AG08396 (cell line): ENCODE results near the gene STX7.
"Not testable (repeated sequence)": the region's sequence is repeated elsewhere in the genome, so short reads cannot be mapped to it uniquely, and the experiment has no call there.

ENCODE experiments used
- DNase-seq: peaks from one replicate; pipeline ENCODE4 v3.0.0; 2012; ENCODE audit warnings: low spot score, mixed read lengths

The STX7 gene, protein sequence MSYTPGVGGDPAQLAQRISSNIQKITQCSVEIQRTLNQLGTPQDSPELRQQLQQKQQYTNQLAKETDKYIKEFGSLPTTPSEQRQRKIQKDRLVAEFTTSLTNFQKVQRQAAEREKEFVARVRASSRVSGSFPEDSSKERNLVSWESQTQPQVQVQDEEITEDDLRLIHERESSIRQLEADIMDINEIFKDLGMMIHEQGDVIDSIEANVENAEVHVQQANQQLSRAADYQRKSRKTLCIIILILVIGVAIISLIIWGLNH

DNA sequence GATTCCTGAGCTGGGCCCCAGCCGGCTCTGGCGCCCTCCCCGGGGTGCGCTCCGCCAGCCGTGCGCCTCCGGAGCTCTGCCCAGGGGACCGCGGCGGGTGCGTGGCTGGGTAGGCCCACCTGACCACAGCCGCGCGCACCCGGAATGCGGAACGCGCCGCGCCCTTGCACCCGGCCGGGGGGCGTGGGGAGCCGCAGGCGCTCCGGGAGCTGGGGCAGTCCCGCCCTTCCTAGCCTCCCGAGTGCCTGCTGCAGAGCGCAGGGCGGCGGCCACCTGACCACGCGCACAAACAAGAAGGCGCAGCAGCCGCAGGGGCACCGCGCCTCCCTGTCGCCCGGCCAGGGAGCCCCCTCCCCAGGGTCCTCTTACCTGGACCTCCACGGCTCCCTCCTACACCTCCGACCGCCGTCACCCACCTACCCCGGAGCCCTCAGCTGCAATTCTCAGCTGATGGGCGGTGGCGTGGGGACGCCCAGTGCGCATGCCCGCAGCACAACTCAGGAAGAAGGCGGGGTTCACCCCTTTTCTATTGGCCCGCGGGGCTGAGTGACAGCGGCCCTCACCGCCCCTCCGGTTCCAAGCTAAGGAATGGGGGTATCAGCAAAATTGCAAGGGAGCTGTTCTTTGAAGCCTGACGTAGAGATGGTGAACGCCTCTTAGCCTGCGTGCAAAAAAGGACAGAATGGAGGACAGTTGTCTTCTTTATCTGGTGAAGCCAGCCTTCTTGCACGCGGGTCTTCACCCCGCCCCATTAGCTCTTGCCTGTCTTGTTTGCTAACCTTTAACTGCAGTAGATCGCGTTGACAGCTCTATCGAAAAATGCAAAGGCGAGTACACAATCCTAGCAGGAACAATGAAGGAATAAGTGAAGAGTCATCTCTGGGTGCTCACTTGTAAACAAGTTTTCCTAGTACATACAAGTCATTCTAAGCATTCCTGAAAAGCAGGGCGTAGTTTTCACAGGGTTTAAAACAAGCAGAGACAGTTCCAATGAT lies at the start of gene STX7:
Gene STX7, minus strand, starts transcription at position 479 of the 995 bp plus-strand sequence. CDS start 9,586 bp downstream, outside the sequence.
- peak; percentile 97 for DNase-seq

DNA sequence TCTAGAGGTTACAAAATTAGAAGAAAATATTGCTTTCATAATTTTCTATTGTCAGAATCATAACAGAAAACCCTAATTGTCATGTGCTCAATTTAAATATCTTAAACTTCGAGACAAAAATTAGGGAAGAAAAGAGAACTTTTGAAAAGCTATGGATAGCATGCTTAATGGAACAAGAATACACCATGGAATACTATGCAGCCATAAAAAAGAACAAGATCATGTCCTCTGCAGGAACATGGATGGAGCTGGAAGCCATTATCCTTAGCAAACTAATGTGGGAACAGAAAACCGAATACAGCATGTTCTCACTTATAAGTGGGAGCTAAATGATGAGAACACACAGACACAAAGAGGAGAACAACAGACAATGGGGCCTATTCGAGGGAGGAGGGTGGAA lies 47.2 kb upstream of the STX7 start:
- DNase-seq: not testable (repeated sequence)

DNA sequence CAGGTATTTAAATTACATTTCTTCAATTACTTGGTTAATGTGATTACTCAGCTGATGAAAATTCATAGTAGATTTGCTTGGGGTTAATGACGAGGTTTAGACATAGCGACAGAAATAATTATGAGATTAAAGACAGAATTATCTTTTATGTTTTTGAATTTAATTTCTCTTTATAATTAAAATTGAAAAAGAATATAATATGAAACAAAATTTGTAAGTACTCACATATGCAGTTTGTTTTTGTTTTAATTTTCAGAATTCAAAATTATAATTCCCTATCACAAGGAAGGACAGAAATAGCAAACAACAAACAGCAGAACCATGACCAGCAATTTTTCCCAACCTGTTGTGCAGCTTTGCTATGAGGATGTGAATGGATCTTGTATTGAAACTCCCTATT lies 39.5 kb upstream of the STX7 start, which contains the start of gene TAAR8:
Gene TAAR8, plus strand, starts transcription at position 301 of the 400 bp plus-strand sequence. Its CDS starts 21 bp downstream, at position 322.
- DNase-seq: no peak

DNA sequence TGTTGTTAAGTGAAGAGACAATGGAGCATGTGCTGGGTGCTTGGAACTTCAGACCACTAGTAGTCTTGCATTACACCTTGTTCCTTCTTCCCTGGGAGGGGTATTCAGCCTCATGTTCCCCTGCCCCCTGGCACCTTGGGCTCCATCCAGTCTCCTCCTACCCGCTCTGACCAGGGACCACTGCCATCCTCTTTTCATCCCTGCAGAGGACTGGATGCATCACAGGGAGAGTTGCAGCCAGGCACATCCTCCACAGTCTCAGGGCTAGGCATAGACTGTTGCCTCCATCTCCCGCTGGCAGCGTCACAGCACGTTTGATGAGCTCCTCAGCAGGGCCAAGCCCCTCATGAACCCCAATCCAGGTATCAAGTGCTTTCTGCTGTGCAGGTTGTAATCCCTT lies 38.3 kb upstream of the STX7 start:
- DNase-seq: no peak

DNA sequence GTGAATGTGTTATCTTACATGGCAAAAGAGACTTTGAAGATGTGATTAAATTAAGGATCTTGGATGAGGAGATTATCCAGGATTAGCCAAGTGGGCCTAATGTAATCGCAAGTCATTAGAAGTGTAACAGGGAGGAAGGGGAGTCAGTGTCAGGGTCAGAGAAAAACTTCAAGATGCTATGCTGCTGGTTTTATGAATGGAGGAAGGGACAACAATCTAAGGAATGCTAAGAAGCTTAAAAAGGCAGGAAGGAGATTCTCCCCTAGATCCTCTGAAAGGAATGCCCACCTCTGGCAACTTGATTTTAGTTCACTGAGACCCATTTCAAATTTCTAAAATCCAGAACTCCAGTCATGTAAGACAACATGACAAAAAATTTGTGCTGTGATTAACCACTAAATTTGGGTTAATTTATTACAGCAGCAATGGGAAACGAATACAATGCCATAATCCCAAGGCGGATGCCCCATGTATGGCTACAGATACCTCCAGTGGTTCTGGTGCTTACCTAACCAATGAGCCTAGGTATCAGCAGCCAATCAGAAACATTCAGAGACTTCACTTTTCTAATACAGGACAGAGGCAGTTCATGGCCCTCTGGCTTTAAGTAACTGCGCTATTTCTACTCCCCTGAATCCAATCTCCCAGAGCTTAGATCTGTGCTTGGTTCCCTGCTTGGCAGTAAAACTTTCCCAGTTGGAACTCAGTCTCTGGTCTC lies 36.0 kb upstream of the STX7 start:
- DNase-seq: no peak

DNA sequence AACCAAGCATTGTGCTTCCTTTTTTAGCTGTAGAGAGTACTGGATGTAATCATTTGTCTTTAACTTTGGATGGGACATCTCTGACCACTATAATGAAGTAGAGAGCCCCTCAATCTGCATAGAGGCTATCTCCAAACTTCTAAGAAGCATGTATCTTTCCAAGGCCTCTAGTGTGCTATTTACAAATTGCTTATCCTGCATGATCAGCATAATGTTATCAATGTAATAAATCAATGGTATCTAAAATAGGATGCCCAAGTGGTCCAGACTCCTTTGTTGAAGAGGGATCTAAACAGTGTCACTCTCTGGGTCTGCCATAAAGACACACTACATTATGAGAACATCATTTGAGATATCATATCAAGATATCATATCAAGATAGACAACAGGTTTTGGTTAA lies 31.9 kb upstream of the STX7 start:
- DNase-seq: no peak

DNA sequence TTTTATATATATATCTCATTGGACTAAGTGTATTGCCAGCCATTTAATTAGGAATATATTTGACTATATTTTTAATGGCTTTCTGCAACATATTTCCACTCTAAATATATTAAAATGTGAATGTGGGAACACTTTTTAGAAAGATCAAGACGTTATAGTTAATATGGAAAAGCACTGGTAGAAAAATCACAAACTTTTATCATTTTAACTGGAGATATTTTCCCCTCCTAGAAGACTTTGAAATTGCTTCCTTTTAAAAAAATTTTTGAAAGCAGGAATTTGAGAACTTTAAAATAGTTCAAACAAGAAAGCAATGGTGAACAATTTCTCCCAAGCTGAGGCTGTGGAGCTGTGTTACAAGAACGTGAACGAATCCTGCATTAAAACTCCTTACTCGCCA lies 25.1 kb upstream of the STX7 start, which contains the start of gene TAAR9:
Gene TAAR9, plus strand, starts transcription at position 301 of the 400 bp plus-strand sequence. Its CDS starts 13 bp downstream, at position 314.
- no peak for DNase-seq

DNA sequence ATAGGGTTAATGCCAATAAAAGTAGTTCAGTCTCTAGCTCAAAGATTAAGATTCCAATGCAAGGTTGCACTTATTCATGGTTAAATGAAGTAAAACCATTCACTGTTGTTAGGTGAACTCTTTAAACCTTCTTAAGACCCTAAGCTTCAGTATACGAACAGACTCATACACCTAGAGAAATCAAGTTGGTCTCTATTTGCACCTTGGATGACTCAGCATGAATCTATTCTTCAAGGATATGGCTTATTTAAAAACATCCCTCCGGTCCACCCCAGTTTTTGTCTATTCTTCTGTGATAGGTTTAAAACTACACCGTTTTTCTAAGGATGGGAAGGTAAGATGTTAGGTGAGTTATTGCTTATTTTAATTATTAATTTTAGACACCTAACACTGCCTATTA lies 24.2 kb upstream of the STX7 start:
- no peak for DNase-seq

DNA sequence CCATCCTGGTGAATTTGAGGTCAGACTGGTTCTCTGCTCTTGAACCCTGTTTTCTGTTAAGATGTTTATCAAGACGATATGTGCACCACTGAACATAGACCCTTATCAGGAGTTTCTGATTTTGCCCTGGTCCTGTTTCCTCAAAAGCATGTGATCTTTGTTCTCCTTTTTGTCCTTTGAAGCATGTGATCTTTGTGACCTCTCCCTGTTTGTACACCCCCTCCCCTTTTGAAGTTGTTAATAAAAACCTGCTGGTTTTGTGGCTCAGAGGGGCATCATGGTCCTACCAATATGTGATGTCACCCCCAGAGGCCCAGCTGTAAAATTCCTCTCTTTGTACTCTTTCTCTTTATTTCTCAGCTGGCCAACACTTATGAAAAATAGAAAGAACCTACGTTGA lies 21.6 kb upstream of the STX7 start:
- DNase-seq: not testable (repeated sequence)

DNA sequence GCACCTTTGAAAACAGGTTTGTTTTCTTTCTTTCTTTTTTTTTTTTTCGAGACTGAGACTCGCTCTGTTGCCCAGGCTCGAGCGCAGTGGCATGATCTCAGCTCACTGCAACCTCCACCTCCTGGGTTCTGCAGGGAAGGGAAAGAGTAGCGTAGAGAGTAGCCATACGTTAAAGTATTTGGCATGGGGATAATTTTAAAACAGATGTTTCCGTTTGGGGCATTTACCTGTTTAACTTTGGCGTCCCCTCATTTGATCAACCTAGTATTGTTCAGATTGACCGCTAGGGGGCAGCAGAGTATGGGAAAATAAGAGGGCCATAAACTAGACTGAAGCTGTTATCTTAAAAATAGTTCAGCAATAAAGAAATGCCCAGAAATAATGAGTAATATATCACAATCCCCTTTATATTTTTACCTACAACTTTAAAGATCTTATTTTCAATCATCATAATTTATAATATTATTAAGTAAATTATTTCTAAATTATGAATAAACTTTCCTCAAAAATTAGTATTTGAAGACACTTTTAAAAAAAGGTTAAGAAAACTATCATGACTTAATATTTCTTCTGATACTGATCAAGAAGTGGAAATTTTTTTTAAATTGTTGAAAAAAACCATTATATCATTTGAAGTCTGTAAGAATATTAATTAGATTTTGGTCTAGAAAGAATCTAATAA lies 17.5 kb upstream of the STX7 start:
- DNase-seq: peak; percentile 15

DNA sequence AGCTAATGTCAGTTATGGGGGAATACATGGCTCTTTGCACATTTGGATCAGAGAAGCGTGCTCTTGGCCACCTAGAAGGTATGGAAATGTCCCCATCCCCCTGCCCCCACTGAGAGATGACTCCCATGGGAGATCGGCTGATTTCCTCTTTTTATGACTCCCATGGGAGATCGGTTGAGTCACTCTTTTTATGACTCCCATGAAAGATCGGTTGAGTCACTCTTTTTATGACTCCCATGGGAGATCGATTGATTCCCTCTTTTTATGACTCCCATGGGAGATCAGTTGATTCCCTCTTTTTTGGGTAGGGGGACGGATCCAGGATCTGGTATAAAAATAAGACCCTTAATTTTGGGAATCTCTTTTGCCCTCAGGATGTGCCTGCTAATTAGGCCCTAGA lies 14.9 kb upstream of the STX7 start:
- no peak for DNase-seq

DNA sequence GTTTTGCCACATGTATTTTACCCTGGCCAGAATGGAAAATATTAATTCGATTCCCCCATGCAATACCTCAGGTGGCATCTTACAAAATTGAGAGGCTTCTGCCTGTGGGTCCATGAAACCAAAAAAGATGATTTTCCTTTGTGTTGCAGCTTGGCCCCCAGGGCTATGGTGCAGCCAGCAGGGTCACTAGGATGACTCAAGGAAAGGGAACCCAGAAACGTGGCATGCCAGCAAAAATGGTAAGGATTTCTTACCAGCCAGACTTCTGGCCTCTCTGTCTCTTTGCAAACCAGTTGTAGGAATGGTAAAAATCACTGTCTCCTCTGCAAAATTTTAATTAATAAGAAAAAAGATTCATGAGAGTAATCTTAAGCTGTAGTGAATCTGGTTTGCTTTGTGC lies 13.5 kb upstream of the STX7 start:
- DNase-seq: no peak

DNA sequence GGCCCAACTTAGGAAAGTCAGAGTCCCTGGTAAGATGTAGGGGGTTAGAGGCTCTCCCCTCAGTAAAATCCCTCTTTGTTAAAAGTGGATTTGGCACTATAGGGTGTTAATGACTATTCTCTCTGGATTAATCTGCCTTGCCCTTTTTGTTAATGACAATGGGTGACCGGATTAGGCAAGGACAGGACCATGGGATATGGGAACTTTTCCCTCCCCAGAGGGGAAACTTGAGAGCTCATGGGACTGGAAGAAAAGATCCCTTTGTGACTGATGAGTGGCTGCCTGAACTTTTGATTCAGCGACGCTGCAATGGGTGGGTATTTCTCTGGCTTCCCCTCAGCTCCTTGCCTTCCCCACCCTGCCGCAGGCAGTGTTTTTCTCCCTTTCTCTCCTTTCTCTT lies 12.9 kb upstream of the STX7 start:
- no peak for DNase-seq

DNA sequence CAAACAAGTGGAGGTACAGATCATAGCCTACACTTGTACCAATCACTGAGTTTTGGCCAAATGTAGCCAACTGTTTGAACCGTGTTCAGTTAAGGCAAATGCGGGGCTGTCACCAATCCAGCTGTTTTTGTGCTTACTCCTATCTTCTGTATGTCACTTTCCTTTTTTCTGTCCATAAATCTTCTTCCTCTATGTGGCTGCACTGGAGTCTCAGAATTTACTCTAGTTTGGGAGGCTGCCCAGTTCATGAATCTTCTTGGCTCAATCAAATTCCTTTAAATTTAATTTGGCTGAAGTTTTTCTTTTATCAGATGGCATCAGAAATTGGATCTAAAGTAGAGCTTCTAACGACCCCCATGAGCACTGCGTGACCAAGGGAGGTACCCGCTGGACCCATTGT lies 11.7 kb upstream of the STX7 start:
- DNase-seq: no peak

DNA sequence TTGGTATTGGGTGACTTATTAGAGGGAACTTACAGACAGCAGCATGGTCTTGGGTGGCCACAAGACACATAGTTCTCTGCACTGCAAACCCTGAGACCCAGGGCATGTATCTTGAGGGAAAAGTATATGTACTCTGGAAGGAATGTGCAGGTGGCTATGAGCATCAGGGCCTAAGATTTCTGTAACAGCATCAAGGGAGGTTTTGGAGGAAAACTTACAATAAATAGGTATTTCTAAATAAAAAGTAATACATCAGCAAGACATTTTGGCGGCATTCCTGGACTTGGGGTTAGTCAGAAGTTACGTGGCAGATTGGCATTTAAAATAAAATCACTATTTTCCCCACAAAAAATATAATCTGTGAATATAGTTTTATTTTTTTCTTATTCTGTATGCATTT lies 8.0 kb upstream of the STX7 start:
- DNase-seq: no peak

DNA sequence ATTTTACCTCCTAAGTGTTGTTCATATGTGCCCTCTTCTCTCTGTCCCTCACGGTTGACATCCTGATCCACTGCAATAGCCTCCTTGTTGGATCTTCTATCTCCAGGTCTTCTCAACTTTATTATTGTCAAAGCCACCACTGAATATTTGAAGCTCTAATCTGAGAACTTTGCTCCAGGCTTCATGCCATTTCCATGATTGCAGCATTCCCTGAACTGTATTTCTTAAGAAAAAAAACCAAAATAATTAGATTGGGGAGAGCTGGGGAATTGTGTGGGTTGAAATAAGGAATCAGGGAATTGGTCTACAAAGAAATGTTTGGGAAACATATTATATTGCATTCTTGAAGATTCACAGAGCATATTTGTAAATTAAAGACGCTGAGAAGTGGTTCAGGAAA lies 2.5 kb upstream of the STX7 start:
- no peak for DNase-seq

DNA sequence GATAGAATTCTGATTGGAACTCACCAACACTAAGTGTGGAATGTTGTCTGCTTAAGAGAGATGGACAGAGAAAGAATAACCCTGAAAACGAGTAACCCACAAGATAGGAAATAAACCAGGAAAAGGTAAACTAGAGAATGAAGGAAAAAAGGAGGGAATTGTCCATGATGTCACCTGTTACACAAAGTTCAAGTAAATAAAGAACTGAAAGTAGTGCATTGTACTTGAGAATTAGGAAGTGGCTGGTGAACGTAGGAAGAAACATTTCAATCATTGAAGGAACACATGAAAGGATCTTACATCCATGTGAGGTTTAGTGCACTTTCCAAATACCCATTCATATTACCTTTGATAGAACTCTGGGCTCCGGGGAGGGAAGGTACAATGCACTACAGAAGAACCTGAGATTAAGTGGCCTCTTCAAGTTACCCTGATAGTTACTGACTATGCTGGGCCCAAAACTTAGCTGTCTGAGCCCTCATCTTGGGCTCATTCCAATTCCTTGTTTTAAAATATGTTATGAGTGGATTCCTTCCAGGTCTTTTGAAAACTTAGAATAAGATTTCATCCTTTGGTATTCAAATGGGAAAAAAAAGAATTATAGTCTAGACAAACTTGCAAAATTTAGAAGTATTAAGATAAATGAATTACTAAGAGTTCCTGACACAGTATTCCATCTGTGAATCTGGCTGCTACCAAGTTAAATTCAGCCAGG lies 1.1 kb upstream of the STX7 start:
- DNase-seq: no peak

DNA sequence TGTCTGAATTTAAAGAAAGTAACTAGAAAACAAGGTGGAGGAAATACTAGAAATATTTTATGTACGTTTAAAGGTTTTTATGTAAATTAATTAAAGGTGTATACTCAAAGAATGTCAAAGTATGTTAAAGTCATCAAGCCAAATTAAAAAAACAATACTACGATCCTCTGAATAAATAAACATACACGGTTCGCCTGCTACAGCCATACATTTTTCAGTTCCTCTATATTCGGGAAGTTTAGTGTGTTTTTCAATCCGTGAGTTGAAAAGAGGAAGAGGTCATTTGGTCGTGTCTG lies 626 bp downstream of the STX7 start:
- no peak for DNase-seq

DNA sequence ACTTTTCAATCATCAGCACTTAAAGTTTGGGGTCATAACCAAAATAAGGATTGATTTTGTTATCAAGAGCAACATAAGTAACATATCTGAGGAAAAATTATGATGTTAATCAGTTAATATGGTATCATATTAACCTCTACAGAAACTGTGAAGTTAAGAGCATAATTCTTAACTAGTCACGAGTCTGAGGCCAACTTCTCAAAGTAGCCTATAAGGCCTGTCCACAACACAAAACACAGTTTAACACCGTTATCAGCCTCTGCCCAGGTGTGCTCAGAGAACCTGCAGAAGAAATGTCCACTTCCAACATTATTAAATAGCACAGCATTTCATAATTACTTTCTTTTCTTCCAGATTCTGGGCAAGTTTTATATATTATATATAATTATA lies 1.1 kb downstream of the STX7 start:
- no peak for DNase-seq

DNA sequence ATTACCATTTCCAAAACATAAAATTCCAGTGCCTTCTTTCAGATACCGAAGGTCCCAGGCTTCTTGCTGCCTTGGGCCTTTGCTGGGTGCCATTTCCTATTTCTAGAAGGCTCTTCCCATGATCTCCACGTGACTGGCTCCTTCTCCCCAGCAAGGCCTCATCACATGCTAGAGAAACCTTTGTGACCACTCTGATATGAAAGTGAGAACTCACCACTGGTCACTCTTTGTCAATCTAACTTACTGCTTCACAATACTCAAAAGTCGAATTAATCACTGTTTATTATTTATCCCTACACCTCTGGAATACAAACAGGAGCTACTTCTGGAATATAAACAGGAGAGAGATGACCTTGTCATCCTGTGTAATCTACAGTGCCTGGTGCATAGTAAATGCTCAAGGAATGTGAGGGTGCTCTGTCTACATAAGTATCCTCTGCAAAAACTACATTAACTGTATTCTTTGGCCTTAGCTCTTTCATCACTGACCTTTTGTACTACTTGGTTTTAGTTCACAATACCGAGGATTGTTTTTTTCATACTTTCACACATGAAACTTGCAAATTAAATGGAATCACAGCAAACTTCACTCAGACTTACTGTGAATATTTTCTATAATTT lies 1.6 kb downstream of the STX7 start:
- DNase-seq: no peak
